ENCODE measurements around the gene HOXD13.

Gene HOXD13

GRCh38 chr2:176133389-176133788 is 40.9 kb downstream of the HOXD13 start:
- DNase-seq: no peak

- no peak for DNase-seq
Observed at GRCh38 chr2:176134035-176134434, 41.5 kb downstream of the HOXD13 start.

GRCh38 chr2:176135035-176135440 is 42.5 kb downstream of the HOXD13 start:
- no peak for DNase-seq

GRCh38 chr2:176136374-176137251 is 44.1 kb downstream of the HOXD13 start:
- DNase-seq: no peak

GRCh38 chr2:176137252-176137580 is 44.7 kb downstream of the HOXD13 start:
- DNase-seq: no peak

- no peak for DNase-seq
Observed at GRCh38 chr2:176137906-176138305, 45.4 kb downstream of the HOXD13 start.

GRCh38 chr2:176138526-176138922 is 46.0 kb downstream of the HOXD13 start:
- DNase-seq: no peak

- no peak for DNase-seq
Observed at GRCh38 chr2:176138923-176139660, 46.6 kb downstream of the HOXD13 start.

- DNase-seq: no peak
Observed at GRCh38 chr2:176139661-176140512, 47.4 kb downstream of the HOXD13 start.

GRCh38 chr2:176140513-176141317 is 48.2 kb downstream of the HOXD13 start:
- DNase-seq: peak; percentile 90

GRCh38 chr2:176142281-176142680 is 49.8 kb downstream of the HOXD13 start:
- no peak for DNase-seq

All from NCI-H1436 (cell line).